CD1c-positive myeloid dendritic cell (primary cell): ENCODE results near the gene PPID.
"Not testable (repeated sequence)": the region's sequence is repeated elsewhere in the genome, so short reads cannot be mapped to it uniquely, and the experiment has no call there.

Experiments
- DNase-seq: peaks from one replicate; pipeline ENCODE4 v3.0.0-alpha.2; 2016; ENCODE audit errors: extremely low spot score

Gene PPID

DNA sequence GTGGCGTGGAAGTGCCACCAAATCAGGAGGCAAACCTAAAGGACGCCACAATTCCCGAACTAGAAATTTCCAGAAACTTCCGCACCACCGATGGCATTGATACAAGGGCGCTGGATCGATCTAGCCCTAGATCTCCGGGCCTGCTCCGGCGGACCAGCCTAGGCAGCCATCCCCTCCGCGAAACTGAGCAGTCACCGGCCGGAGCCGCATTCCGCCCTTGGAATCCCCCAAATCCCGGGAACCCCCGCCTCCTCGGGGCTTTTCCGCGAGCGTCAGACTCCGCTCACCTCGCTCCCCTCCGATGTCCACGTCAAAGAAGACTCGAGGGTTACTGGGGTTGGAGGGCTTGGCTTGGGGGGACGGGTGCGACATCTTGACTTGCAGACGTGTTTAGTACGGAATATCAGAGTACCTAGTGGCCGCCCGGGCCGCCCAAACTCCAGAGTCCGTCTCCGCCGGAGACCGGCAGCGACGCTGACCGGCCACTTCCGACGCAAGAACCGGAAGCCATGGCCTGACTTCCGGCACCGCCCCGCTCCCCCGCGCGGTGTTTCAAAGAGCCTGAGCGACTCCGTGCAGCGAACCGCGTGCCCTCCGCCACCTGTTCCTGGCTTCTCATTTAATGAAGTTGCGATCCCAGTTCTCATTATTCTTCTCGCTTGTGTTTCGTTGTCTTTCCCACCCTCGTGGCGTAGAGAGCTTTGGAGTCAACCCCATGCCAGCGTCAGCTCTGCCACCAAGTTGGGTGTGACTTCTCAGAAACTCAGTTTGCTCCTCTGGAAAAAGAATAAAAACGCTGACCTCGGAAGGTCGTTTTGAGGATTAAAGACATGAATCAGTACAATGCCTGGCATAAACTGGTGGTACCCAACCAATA lies at the start of gene PPID:
PPID (minus strand) TSS at position 480 of the 877 bp plus-strand sequence; CDS start at position 372, 108 bp downstream.
- DNase-seq, result peak; percentile 90

GRCh38 chr4:158771776-158772175 lies 48.6 kb upstream of the PPID start:
- DNase-seq, result no peak

GRCh38 chr4:158770671-158771070 lies 47.5 kb upstream of the PPID start:
- no peak for DNase-seq

DNA sequence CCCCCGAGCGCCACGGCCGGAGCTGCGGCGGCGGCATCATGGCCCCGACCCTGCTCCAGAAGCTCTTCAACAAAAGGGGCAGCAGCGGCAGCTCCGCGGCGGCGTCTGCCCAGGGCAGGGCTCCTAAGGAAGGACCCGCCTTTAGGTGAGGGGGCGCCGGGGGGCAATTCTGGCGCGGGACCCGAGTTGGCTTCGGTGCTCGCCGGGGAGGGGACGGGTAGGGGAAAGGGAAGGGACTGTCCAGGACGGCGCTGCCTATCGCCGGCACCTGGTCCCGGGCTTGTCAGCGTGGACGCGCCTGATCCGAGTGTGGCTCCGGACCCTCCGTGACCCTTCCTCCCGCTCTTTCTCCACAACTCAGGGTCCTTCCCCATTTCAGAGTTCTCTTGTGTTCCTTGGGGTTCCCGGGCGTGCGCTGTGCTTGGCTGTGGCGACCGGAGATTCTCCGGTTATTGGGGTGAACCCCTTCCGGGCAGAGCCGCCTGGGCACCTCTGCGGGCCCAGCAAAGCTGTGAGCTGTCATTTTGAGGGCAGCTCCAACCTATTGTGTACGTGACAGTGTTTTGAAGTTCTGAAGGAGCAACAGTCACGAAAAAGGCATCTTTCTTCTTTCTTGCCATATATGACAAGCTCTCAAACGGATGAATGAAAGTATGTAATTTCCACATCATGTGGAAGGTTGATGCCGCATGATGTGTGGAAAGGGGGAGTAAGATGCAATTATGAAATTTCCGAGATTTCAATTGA lies 46.2 kb upstream of the PPID start:
- DNase-seq, result peak; percentile 66

- DNase-seq, result peak; percentile 87
Measured at GRCh38 chr4:158768555-158769174, 45.5 kb upstream of the PPID start, which contains the start of gene FNIP2. Gene FNIP2 (plus strand): TSS chr4:158769026. CDS start chr4:158769213, 187 bp downstream.

GRCh38 chr4:158767451-158767850 lies 44.3 kb upstream of the PPID start:
- peak; percentile 32 for DNase-seq

- peak; percentile 84 for DNase-seq
Measured at GRCh38 chr4:158766434-158767044, 43.3 kb upstream of the PPID start.

DNA sequence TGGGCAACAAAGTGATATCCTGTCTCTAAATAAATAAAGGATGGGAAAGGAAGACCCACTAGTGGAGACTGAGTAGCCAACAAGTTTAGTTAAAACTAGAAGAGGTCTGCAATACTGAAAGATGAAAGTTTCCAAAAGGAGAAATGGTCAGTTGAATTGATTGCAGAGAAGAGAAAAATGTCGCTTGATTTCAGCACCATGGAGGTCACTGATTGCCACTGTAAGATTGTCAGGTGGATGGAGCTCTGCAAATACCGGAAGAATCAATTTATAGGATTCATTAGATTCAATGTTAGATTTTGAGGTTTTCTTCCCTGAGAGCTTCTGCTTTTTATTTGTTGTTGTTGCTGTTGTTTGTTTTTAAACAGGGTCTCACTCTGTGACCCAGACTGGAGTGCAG lies 40.3 kb upstream of the PPID start:
- no peak for DNase-seq

DNA sequence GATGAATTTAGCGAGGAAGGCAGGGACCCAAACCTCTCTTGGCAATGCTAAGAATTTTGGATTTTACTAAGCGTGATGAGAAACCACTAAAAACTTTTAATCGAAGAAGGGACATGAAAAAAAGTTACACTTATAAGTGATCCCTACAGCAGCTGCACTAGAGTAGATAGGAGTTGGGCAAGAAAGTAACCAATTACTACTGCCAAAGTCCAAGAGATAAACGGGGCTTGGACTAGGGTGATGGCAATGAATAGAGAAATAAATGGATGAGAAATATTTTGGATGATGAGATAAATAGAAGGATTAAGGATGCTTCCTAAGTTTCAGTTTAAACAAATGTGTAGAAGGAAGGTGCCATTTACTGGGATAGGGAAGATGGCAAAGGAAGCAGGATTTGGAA lies 39.4 kb upstream of the PPID start:
- DNase-seq, result no peak

- no peak for DNase-seq
Measured at GRCh38 chr4:158760866-158761265, 37.7 kb upstream of the PPID start.

DNA sequence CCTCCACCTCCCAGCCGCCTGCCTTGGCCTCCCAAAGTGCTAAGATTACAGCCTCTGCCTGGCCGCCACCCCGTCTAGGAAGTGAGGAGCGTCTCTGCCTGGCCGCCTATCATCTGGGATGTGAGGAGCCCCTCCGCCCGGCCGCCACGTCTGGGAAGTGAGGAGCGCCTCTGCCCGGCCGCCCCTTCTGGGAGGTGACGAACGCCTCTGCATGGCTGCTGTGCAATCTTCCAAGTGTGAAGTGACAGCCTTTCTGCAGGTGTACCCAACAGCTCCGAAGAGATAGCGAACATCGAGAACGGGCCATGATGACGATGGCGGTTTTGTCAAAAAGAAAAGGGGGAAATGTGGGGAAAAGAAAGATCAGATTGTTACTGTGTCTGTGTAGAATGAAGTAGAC lies 36.3 kb upstream of the PPID start:
- not testable (repeated sequence) for DNase-seq

DNA sequence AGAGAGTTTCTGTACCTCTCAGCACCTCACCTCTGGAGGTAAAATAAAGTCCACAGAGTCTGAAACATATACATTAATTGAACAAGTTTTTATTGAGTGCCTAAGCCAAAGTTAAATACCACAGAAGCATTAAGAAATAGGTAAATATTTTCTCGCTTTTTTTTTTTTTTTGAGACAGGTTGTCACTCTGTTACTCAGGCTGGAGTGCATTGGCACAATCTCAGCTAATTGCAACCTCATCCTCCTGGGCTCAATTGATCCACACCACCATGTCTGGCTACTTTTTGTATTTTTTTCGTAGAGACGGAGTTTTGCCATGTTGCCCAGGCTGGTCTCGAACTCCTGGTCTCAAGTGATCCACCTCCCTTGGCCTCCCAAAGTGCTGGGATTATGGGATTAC lies 35.5 kb upstream of the PPID start:
- DNase-seq, result no peak

- no peak for DNase-seq
Measured at GRCh38 chr4:158758142-158758541, 34.9 kb upstream of the PPID start.

- no peak for DNase-seq
Measured at GRCh38 chr4:158756588-158756987, 33.4 kb upstream of the PPID start.

DNA sequence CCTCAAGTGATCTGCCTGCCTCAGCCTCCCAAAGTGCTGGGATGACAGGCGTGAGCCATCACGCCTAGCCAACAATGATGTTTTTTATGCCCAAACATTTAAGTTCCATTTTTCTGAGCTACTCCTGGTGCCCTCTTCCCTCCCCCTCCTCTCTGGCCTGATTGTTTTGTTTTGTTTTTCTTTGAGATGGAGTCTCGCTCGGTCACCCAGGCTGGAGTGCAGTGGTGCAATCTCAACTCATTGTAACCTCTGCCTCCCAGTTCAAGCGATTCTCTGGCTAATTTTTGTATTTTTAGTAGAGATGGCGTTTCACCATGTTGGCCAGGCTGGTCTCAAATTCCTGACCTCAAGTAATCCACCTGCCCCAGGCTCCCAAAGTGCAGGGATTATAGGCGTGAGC lies 32.6 kb upstream of the PPID start:
- DNase-seq, result not testable (repeated sequence)

GRCh38 chr4:158754385-158755180 lies 31.4 kb upstream of the PPID start:
- no peak for DNase-seq

- no peak for DNase-seq
Measured at GRCh38 chr4:158750379-158750778, 27.2 kb upstream of the PPID start.

DNA sequence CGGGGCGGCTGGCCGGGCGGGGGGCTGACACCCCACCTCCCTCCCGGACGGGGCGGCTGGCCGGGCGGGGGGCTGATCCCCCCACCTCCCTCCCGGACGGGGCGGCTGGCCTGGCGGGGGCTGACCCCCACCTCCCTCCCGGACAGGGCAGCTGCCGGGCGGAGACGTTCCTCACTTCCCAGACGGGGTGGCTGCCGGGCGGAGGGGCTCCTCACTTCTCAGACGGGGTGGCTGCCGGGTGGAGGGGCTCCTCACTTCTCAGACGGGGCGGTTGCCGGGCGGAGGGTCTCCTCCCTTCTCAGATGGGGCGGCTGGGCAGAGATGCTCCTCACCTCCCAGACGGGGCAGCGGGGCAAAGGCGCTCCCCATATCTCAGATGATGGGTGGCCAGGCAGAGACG lies 23.3 kb upstream of the PPID start:
- not testable (repeated sequence) for DNase-seq

DNA sequence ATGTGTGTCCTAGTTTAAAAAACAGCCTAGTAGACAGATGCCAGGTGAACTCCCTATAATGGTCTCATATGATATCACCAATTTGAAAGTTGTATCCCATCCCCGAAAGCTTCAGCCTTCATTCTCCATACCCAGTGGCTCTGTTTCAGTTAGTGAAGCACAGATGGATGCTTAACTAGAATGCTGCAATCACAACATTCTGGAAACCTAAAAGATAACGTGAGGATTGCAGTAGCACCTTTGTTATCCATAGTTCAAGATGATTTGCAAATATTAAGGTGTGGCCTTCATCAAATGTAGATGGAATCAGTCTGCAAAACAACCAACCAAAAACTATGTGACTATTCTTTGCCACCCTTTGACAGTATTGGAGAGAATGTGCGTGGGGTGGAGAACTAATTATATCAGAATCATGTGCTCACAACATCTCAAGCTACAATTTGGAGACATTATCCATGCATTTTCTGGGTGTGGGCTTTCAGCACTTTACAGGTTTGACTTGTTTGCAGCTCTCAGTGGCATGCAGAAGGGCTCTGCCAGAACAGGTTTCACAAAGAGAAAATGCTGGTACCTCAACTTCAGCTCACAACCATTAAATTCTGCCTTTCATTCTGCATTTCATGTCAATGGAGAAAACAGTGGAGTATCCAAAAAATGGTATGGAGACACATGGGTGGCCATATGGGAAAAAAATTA lies 18.3 kb upstream of the PPID start:
- DNase-seq, result no peak

DNA sequence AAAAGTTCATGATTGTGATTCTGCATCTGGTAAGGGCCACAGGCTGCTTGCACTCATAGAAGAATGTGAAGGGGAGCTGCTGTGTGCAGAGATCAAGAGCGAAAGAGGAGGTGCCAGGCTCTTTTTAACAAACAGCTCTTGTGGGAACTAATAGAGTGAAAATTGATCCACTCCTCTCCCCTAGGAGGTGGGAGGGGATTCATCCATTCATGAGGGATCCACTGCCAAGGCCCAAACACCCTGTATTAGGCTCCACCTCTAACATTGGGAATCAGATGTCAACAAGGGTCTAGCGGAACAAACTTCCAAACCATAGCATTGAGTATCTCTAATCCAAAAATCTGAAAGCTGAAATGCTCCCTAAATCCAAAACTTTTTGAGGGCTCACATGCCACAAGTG lies 16.4 kb upstream of the PPID start:
- no peak for DNase-seq

DNA sequence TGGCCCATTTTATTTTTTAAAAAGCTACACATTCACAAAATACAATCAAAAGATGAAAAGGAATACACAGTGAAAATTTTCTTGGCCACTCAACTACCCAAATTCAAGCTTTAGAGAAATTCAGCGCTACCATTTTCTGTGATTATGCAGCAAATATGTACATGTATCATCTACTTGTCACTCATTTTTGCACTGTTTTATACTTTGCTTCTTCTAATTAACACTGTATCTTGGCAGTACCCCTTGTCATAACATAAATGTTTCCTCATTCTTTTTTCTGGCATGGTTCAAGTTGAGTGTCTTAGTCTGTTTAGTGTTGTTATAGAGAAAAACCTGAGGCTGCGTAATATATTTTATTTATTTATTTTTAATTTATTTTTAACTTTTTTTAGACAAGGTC lies 15.7 kb upstream of the PPID start:
- no peak for DNase-seq
